ENCODE results near the gene TTC39B. TPM values are rescaled to one million over a fixed set of nuclear protein-coding genes. Genes with fewer than 3 reads are reported as not detected.
"Not testable (repeated sequence)": the region's sequence is repeated elsewhere in the genome, so short reads cannot be mapped to it uniquely, and the experiment has no call there.

TTC39B gene
- total RNA-seq, 1 donor from 2014 or later, result 8.5 TPM

DNA sequence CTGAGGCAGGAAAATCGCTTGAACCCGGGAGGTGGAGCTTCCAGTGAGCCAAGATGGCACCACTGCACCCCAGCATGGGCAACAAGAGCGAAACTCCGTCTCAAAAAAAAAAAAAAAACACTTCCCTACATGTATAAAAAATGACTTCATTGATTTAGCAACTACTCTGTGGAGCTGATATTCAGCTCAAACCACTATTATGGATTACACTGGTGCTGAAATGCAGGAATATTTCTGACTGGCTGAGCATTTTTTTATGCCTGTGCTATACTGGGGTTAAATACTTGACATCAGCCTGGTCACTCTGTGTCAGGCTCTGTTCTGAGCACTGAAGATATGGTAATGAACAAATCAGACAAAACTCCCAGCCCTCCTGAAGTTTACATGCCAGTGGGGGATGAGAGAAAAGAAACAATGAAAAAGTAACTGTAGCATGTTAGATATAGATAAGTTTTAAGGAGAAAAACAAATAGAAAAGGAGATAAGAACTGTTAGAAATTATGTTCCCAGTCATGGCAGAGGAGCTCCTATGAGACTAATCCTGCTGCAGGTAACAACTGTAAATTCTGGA lies 22.6 kb upstream of the TTC39B start:
- no peaks in the 10 kb centered on the region for H3K36me3 Mint-ChIP-seq
- peaks cover 10% of the 10 kb centered on the region for H3K4me1 Mint-ChIP-seq (ENCODE audit: unreplicated experiment)
- H3K4me3 Mint-ChIP-seq, result no peak overlapping the region
- peaks cover 7% of the 10 kb centered on the region for H3K9me3 Mint-ChIP-seq
- H3K27ac Mint-ChIP-seq, result no peak overlapping the region
- peaks cover 13% of the 10 kb centered on the region for H3K27me3 Mint-ChIP-seq
- no peak for DNase-seq (ENCODE audit: extremely low spot score, unreplicated experiment)
- TF ChIP-seq, protein P1, sequence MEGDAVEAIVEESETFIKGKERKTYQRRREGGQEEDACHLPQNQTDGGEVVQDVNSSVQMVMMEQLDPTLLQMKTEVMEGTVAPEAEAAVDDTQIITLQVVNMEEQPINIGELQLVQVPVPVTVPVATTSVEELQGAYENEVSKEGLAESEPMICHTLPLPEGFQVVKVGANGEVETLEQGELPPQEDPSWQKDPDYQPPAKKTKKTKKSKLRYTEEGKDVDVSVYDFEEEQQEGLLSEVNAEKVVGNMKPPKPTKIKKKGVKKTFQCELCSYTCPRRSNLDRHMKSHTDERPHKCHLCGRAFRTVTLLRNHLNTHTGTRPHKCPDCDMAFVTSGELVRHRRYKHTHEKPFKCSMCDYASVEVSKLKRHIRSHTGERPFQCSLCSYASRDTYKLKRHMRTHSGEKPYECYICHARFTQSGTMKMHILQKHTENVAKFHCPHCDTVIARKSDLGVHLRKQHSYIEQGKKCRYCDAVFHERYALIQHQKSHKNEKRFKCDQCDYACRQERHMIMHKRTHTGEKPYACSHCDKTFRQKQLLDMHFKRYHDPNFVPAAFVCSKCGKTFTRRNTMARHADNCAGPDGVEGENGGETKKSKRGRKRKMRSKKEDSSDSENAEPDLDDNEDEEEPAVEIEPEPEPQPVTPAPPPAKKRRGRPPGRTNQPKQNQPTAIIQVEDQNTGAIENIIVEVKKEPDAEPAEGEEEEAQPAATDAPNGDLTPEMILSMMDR (conservative IDR thresholded peaks at IDR 0.05), result no peak

DNA sequence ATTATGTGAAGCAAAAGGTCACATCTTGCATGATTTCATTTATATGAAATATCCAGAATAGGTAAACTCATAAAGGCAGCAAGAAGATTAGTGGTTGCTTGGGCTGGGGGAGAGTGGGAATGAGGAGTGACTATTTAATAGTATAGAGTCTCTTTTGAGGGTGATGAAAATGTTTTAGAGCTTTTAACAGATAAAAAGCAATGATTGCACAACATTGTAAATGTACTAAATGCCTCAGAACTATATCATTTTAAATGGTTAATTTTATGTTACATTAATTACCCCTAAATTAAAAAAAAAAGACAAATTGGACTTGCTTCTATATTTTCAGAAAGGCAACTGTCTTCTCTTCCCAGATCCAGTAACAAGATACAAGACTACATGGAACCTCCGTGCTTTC lies 21.9 kb upstream of the TTC39B start:
- Mint-ChIP-seq H3K27ac (no peak overlapping the region), H3K9me3 (peaks cover 10% of the 10 kb centered on the region), H3K36me3 (peaks cover 3% of the 10 kb centered on the region), H3K4me1 (ENCODE audit: unreplicated experiment) (peaks cover 10% of the 10 kb centered on the region), H3K4me3 (no peak overlapping the region), H3K27me3 (peaks cover 9% of the 10 kb centered on the region)
- TF ChIP-seq, protein P1 (conservative IDR thresholded peaks at IDR 0.05), result no peak
- no peak for DNase-seq (ENCODE audit: extremely low spot score, unreplicated experiment)

DNA sequence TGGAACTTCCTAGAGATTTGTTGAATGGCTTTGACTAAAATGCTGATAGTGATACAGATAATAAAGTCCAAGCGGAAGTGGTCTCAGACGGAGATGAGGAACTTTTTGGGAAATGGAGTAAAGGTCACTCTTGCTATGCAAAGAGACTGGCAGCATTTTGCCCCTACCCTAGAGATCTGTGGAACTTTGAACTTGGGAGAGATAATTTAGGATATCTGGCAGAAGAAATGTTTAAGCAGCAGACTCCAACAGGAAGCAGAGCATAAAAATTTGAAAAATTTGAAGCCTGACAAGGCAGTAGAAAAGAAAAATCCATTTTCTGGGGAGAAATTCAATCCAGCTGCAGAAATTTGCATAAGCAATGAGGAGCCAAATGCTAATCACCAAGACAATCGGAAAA lies 15.7 kb upstream of the TTC39B start:
- not testable (repeated sequence) for H3K4me1 Mint-ChIP-seq (ENCODE audit: unreplicated experiment); H3K36me3 Mint-ChIP-seq; H3K27me3 Mint-ChIP-seq; H3K27ac Mint-ChIP-seq; DNase-seq (ENCODE audit: extremely low spot score, unreplicated experiment); H3K4me3 Mint-ChIP-seq; H3K9me3 Mint-ChIP-seq

DNA sequence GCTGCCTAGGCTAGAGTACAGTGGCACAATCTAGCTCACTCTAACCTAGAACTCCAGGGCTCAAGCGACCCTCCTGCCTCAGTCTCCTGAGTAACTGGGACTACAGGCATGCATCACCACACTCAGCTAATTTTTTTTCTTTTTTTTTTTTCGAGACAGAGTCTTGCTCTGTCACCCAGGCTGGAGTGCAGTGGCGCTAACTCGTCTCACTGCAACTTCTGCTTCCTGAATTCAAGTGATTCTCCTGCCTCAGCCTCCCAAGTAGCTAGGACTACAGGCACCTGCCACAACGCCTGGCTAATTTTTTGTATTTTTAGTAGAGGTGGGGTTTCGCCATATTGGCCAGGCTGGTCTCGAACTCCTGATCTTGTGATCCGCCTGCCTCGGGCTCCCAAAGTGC lies 12.6 kb upstream of the TTC39B start:
- not testable (repeated sequence) for DNase-seq (ENCODE audit: extremely low spot score, unreplicated experiment); H3K4me1 Mint-ChIP-seq (ENCODE audit: unreplicated experiment); H3K9me3 Mint-ChIP-seq; H3K27me3 Mint-ChIP-seq; H3K36me3 Mint-ChIP-seq; H3K4me3 Mint-ChIP-seq; H3K27ac Mint-ChIP-seq

DNA sequence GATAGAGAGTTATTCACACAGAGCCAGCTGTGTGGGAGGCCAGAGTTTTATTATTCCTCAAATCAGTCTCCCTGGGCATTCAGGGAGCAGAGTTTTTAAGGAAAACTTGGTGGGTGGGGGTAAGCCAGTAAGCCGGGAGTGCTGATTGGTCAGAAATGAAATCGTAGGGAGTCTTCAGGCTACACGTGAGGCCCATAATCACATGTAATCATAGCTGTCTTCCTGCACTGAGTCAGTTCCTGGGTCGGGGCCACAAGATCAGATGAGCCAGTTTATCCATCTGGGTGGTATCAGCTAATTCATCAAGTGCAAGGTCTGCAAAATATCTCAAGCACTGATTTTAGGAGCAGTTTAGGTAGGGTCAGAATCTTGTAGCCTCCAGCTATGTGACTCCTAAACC lies 10.8 kb upstream of the TTC39B start:
- peaks cover 5% of the 10 kb centered on the region for H3K9me3 Mint-ChIP-seq
- DNase-seq (ENCODE audit: extremely low spot score, unreplicated experiment), result no peak
- TF ChIP-seq, protein P1 (conservative IDR thresholded peaks at IDR 0.05), result no peak
- H3K27me3 Mint-ChIP-seq, result peaks cover 4% of the 10 kb centered on the region
- H3K27ac Mint-ChIP-seq, result no peak overlapping the region
- H3K4me1 Mint-ChIP-seq (ENCODE audit: unreplicated experiment), result peaks cover 5% of the 10 kb centered on the region
- no peaks in the 10 kb centered on the region for H3K36me3 Mint-ChIP-seq
- H3K4me3 Mint-ChIP-seq, result no peak overlapping the region

DNA sequence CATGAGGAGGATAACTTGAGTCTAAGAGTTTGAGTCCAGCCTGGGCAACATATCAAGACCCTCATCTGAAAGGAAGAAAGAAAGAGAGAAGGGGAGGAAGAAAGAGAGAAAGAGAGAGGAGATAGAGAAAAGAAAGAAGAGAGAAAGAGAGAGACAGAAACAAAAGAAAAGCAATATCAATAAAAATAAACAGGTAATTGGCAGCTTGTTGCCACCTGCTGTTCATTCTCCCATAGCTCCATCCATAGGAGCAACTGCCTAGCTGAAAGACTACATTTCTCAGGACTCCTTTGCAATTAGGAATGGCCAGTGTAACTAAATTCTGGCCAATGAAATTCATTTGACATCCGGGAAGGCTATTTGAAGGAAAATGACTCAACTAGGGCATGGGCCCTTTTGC lies 4.6 kb upstream of the TTC39B start:
- Mint-ChIP-seq H3K36me3 (no peaks in the 10 kb centered on the region), H3K4me1 (ENCODE audit: unreplicated experiment) (no peaks in the 10 kb centered on the region), H3K9me3 (peaks cover 6% of the 10 kb centered on the region), H3K27ac (no peak overlapping the region), H3K4me3 (no peak overlapping the region), H3K27me3 (peaks cover 9% of the 10 kb centered on the region)
- no peak for DNase-seq (ENCODE audit: extremely low spot score, unreplicated experiment)
- TF ChIP-seq, protein P1 (conservative IDR thresholded peaks at IDR 0.05), result no peak

Data from type B pancreatic cell (in vitro differentiated cells).